Glutamatergic neuron (in vitro differentiated cells): Measurements from ENCODE around the gene BMPR1A. TPM values are rescaled to one million over a fixed set of nuclear protein-coding genes. Genes with fewer than 3 reads are reported as not detected.

Experiments
- DNase-seq: peaks from one replicate; pipeline ENCODE4 v3.0.0; 2022
- H3K27ac Mint-ChIP-seq: one replicate; pipeline ENCODE4 v1.8.0; 2020; ENCODE audit warnings: mild to moderate bottlenecking, mixed read lengths, inconsistent platforms; ENCODE audit not compliant: unreplicated experiment
- H3K27me3 Mint-ChIP-seq: one replicate; pipeline ENCODE4 v1.8.0; 2020; ENCODE audit warnings: mild to moderate bottlenecking, moderate library complexity, mixed read lengths, inconsistent platforms; ENCODE audit not compliant: unreplicated experiment
- H3K36me3 Mint-ChIP-seq: one replicate; pipeline ENCODE4 v1.8.0; 2020; ENCODE audit warnings: mild to moderate bottlenecking, mixed read lengths, inconsistent platforms; ENCODE audit not compliant: unreplicated experiment
- H3K4me1 Mint-ChIP-seq: one replicate; pipeline ENCODE4 v1.8.0; 2020; ENCODE audit warnings: mild to moderate bottlenecking, low read depth, mixed read lengths, inconsistent platforms; ENCODE audit not compliant: unreplicated experiment
- H3K4me3 Mint-ChIP-seq: one replicate; pipeline ENCODE4 v1.8.0; 2020; ENCODE audit warnings: mild to moderate bottlenecking, mixed read lengths, inconsistent platforms; ENCODE audit not compliant: unreplicated experiment
- H3K9me3 Mint-ChIP-seq: one replicate; pipeline ENCODE4 v1.8.0; 2020; ENCODE audit warnings: mild to moderate bottlenecking, moderate library complexity, mixed read lengths, inconsistent platforms; ENCODE audit not compliant: unreplicated experiment
- total RNA-seq: library from RNA; stranded (reverse); fragmentation: NEBNext Ultra II Directional; extraction: Animal tissue kit (Norgen Biotek cat#: 25700); gene quantifications from one replicate; pipeline ENCODE4 v1.2.1, GENCODE V29; 2021; ENCODE audit not compliant: unreplicated experiment
- TF ChIP-seq, protein P1 (sequence below): fragments of 200-600 bp; sonication (generic); IDR thresholded peaks from one replicate; pipeline ENCODE4 v1.5.0; 2021; ENCODE audit not compliant: partially characterized antibody, unreplicated experiment

Gene BMPR1A
- total RNA-seq, 1 donor from 2014 or later = 27.7 TPM

GRCh38 chr10:86712317-86712707 is 44.1 kb upstream of the BMPR1A start:
- TF ChIP-seq, protein P1, sequence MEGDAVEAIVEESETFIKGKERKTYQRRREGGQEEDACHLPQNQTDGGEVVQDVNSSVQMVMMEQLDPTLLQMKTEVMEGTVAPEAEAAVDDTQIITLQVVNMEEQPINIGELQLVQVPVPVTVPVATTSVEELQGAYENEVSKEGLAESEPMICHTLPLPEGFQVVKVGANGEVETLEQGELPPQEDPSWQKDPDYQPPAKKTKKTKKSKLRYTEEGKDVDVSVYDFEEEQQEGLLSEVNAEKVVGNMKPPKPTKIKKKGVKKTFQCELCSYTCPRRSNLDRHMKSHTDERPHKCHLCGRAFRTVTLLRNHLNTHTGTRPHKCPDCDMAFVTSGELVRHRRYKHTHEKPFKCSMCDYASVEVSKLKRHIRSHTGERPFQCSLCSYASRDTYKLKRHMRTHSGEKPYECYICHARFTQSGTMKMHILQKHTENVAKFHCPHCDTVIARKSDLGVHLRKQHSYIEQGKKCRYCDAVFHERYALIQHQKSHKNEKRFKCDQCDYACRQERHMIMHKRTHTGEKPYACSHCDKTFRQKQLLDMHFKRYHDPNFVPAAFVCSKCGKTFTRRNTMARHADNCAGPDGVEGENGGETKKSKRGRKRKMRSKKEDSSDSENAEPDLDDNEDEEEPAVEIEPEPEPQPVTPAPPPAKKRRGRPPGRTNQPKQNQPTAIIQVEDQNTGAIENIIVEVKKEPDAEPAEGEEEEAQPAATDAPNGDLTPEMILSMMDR = no peak
- DNase-seq = no peak
- Mint-ChIP-seq H3K4me3 (peak overlapping the region; percentile 81), H3K27me3 (peaks cover 4% of the 10 kb centered on the region), H3K36me3 (no peaks in the 10 kb centered on the region), H3K27ac (peak overlapping the region; percentile 59), H3K4me1 (peaks cover 1% of the 10 kb centered on the region), H3K9me3 (peaks cover 13% of the 10 kb centered on the region)

- H3K4me1 Mint-ChIP-seq = no peaks in the 10 kb centered on the region
- H3K4me3 Mint-ChIP-seq = no peak overlapping the region
- H3K9me3 Mint-ChIP-seq = peaks cover 7% of the 10 kb centered on the region
- H3K27me3 Mint-ChIP-seq = peaks cover 4% of the 10 kb centered on the region
- no peak overlapping the region for H3K27ac Mint-ChIP-seq
- H3K36me3 Mint-ChIP-seq = no peaks in the 10 kb centered on the region
- TF ChIP-seq, protein P1 = no peak
- no peak for DNase-seq
Observed at GRCh38 chr10:86715156-86715795, 41.1 kb upstream of the BMPR1A start.

- TF ChIP-seq, protein P1 = no peak
- Mint-ChIP-seq H3K36me3 (no peaks in the 10 kb centered on the region), H3K4me1 (no peaks in the 10 kb centered on the region), H3K4me3 (no peak overlapping the region), H3K9me3 (peaks cover 3% of the 10 kb centered on the region), H3K27me3 (peaks cover 2% of the 10 kb centered on the region), H3K27ac (no peak overlapping the region)
- DNase-seq = no peak
Observed at GRCh38 chr10:86715836-86716235, 40.6 kb upstream of the BMPR1A start.

DNA sequence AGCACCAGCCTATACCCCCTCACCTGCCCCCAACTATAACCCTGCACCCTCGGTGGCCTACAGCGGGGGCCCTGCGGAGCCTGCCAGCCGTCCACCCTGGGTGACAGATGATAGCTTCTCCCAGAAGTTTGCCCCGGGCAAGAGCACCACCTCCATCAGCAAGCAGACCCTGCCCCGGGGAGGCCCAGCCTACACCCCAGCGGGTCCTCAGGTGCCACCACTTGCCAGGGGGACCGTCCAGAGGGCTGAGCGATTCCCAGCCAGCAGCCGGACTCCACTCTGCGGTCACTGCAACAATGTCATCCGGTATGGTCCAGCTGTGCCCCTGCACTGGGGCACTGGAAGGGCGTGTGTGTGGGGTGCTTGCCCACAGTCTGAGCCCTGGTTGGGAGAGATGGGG is 40.0 kb upstream of the BMPR1A start:
- Mint-ChIP-seq H3K27ac (no peak overlapping the region), H3K36me3 (no peaks in the 10 kb centered on the region), H3K4me1 (no peaks in the 10 kb centered on the region), H3K27me3 (peaks cover 2% of the 10 kb centered on the region), H3K9me3 (peaks cover 2% of the 10 kb centered on the region), H3K4me3 (no peak overlapping the region)
- TF ChIP-seq, protein P1 = no peak
- DNase-seq = no peak

DNA sequence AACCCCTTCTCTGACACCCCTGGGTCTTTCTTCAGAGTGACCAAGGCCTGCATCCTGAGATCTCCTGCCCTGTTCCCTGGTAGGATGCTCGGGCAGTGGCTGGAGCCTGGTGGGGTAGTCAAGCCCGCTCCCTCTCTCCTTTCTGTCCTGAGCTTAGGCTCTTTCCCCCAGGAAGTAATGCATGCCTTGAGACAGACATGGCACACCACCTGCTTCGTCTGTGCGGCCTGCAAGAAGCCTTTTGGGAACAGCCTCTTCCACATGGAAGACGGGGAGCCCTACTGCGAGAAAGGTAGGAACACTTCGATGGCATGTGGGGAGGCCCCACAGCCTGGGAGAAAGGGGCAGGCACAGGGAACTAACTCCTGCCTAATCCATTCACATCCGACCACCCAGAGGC is 37.9 kb upstream of the BMPR1A start:
- TF ChIP-seq, protein P1 = no peak
- H3K4me3 Mint-ChIP-seq = no peak overlapping the region
- no peak overlapping the region for H3K27ac Mint-ChIP-seq
- peaks cover 3% of the 10 kb centered on the region for H3K9me3 Mint-ChIP-seq
- H3K36me3 Mint-ChIP-seq = no peaks in the 10 kb centered on the region
- no peaks in the 10 kb centered on the region for H3K4me1 Mint-ChIP-seq
- H3K27me3 Mint-ChIP-seq = no peaks in the 10 kb centered on the region
- no peak for DNase-seq
